ENCODE measurements around the gene MYO1F.

The MYO1F gene

DNA sequence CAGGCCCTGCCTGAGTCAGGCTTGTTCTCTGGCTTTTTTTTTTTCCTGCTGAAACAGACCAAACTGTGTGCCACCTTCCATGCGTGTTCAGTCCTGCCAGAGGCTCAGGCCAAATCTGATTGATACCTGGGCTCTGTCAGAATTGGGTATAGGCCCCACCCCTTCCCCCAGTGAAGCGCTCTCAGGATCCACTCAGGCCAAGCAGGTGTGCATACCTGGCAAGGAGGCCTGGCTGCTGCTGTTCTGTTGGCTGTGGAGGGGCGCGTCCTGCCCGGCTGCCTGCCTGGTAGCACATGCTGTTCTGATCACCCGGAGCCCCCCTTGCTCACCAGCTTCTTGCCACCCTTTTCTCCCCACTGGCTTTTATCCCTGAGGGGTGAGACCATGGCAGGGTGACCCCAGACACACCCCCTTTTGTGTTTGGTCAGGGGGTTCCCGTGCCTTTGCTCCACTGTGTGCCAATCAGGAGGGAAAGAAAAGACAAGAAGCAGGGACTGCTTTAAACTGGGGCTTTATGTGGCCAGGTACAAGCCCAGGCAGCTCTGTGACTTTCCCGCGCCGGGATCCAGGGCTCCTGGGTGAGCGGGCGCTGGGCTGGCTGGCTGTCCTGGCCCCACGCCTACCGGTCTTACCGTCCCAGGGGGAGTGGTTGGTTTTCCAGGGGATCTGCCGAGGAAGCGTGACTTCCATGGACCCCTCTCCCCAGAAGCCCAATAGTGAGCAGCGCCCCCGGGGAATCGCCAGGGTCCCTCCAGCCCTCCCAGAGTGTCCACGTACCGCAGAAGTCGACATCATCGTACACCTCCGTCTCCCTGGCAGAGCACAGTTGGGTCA, 87.5 kb downstream of the MYO1F start:
- DNase-seq, result no peak

DNA sequence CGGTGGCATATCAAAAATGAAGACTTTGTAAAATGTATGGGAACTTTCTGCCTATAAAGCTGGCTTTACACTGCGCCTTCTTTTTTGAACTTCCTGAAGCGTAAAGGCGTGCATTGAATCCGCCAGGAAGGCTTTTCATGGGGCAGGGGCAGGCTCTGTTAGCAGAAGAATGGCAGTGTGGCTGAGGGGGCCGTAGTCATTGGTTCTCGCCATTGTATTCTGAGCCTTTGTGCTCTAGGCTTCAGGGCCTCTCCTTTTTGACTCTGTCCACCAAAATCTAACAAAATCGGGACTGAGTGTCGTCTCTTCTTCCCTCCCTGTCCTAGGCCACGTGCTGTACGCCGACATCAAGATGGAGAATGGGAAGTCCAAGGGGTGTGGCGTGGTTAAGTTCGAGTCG, 88.9 kb downstream of the MYO1F start:
- no peak for DNase-seq

DNA sequence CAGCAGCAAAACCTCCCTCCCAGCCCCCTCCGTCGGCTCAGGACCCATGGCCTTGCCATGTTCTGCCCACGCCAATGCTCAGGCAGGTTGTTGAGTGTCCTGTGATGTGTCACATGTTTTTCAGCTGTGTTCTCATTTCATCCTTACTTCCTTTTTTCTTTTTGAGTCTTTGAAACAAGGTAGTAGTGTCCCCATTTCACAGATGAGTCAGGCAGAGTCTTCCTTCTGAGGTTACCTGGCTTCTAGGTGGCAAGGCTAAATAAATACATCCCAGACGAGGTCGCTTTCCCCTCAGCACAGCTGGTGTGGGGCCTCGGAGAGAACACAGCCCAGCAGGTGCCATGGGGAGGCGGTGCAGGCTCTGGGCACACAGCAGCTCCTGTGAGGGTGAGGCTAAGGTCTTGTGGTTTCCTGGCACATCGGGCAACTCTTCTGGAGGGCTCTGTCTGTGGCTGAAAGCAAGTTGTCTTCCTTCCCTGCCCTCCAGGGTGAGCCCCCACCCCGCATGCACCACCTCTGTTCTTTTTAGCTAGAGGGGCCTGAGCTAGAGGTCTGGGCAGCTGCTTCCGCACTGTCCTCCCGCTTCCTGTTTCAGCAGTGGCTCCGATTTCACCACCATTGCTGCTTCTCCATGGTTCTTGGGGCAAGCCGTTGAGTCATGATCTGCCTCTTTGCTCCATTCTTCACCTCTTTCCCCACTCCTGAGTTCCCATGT, 89.9 kb downstream of the MYO1F start:
- peak; percentile 64 for DNase-seq

DNA sequence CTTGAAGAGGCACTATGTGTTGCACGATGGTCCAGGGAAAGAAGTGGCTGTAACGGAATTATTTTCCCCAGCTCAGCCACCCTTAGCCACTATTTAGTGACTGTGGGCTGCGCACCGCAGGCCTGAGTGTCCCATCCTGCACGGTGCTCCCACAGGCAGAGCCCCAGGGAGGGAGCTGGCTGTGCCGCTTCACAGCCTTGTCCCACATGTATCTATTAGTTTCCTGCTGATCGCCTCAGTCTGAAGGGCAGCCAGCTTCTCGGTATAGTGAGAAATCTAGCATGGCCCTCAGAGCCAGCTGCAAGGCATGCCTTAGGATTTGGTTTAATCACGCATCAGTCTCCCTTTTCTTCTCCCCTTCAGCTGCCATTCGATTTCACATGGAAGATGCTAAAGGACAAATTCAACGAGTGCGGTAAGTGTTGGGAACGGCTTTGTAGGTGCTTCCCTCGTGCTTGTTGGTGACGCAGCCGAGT, 90.5 kb downstream of the MYO1F start:
- no peak for DNase-seq

DNA sequence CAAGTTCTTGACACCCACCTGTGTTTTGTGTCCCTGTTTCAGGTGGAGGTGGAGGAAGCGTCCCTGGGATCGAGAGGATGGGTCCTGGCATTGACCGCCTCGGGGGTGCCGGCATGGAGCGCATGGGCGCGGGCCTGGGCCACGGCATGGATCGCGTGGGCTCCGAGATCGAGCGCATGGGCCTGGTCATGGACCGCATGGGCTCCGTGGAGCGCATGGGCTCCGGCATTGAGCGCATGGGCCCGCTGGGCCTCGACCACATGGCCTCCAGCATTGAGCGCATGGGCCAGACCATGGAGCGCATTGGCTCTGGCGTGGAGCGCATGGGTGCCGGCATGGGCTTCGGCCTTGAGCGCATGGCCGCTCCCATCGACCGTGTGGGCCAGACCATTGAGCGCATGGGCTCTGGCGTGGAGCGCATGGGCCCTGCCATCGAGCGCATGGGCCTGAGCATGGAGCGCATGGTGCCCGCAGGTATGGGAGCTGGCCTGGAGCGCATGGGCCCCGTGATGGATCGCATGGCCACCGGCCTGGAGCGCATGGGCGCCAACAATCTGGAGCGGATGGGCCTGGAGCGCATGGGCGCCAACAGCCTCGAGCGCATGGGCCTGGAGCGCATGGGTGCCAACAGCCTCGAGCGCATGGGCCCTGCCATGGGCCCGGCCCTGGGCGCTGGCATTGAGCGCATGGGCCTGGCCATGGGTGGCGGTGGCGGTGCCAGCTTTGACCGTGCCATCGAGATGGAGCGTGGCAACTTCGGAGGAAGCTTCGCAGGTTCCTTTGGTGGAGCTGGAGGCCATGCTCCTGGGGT, 91.5 kb downstream of the MYO1F start:
- no peak for DNase-seq

DNA sequence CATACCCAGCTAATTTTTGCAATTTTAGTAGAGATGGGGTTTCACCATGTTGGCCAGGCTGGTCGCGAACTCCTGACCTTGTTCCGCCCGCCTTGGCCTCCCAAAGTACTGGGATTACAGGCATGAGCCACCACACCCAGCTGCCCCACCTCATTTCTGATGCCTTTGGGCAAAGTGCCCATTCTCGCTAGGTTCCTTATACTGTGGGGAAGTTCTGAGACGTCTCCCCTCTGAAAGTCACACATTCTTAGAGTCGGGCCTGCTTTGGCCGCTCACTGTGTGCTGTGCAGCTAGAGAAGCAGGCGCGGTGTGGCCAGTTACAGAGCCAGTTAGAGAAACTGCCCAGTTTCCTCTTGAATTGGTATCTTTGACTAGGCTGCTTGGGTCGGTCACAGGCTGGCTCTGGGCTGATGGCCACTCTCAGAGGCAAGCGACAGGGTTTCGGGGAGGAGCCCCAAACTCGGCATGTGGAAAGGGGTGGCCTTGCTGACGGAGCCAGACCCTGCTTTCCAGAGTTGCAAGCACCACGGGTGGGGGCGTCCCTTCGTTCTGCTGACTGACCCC, 92.8 kb downstream of the MYO1F start:
- DNase-seq, result no peak

DNA sequence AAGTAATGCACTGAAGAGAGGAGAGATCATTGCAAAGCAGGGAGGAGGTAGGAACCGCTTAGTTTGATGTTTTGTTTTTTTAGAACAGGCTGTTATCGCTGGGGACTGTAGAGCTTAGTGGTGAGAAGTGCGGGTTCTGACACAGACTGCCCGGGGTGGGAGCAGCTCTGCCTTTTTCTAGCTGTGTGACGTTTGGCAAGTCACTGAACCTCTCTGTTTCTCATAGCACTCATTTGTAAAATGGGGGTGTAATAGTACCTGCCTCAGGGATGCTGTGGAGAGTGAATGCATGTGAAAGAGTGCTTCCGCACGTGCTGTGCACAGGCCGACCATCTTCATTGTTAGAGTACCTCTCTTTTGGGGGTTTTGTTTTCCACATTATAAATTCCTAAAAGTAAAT, 94.1 kb downstream of the MYO1F start:
- no peak for DNase-seq

DNA sequence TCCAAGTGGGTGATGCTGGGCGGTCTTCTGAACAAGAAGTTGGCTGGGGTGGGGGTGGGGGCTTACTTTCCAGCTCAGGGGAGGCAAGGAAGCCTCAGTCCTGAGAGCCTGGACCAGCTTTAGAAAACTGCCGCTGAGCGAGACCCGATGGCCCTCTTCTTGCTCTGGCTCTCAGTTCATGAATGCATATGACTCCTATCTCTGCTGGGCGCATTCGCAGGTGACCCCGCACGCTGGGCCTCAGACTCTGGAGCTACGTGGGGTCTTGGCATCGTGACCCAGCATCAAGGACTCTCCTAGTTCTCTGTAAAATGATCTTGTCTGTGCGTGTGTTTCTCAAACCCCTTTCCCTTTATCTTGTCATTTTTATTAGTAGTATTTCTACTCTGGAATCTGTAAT, 94.5 kb downstream of the MYO1F start:
- DNase-seq, result no peak

DNA sequence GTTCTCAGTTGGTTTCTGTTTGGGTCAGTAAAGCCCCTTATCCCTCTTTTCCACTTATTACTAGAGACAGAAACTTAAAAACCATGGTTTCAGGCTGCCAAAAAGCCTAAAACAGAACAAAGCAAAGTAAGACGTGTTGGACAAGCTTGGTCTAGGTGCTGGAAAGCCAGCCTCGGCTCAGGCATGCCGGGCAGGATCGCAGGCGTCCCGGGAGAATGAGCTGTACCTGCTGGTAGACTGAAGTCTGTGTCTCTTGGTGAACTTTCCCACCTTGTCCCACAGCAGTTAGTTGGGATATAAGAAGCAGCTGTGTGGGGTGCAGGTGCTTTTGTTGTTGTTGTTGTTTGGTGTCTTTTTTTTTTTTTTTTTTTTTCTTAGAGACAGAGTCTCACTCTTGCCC, 95.6 kb downstream of the MYO1F start:
- DNase-seq, result no peak

DNA sequence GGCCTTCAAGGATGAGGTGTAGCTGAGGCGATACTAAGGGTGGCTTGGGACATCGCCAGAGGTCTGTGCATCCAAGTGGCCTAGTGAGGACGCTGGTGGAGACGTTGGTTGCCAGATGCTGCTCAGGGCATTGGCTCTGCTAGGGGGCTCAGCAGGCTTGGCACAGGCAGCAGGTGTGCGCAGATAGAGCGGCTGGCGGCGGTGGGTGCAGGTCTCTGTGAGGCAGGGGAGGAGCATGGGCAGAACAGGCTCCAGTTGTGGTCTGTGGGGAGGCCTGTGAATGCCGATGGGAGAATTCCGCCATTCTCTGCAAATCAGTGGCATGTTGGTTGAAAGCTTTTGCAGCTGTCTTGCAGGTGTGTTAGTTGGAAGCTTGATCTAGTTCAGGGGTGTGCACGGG, 96.0 kb downstream of the MYO1F start:
- no peak for DNase-seq

DNA sequence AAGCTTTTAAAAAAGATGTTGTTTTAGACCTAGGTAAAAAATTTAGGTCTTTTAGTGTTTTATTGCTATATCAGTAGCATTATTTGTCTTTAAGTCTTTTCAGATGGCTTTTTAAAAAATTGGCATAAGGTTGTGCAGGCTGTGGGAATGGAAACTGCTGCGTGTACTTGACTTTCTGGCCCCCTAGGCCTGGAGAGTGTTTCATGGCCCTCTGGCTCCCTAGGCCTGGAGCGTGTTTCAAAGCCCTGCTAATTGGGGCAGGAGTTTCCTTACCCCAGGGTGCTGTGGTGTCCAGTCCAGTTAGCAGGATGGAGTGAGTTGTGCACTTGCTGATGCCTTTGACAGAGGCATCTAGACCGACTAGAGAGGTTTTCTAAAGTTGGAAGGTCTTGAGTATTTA, 98.6 kb downstream of the MYO1F start:
- no peak for DNase-seq

DNA sequence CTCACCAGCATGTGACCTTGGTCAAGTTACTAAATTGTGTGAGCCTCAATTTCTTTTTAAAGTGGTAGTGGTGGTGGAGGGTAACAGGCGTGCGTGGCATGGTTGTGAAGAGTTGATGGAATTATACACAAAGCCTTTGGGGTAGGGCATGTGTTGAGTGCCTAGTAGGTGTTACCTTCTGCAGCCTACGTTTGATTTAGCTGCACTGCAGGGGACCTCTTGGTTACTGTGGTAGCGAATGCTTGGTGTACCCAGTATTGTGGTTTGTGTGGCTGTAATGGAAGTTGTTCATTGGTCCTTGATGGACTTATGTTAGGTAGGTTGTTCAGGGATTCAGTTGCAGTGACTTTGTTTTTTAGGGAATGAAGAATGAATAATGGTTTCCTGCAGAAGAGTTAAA, 99.4 kb downstream of the MYO1F start:
- DNase-seq, result no peak

DNA sequence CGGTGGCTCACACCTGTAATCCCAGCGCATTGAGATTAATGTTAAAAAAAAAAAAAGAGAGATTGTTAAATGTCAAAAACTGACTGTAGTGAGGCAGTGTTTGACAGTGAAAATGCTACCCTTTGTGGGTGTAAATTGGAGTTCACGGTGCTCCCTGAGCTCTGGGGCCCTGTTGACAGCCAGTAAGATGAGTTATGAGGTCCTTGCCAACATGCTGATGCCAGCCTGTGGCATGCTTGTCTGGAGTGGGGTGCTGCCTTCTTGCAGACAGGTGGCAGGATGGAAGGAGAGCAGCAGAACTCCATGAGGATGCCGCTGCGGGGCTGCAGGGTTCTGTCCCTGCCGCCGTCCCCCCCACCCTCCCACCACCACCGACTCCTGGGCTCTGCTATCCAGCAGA, 100.7 kb downstream of the MYO1F start:
- DNase-seq, result no peak

DNA sequence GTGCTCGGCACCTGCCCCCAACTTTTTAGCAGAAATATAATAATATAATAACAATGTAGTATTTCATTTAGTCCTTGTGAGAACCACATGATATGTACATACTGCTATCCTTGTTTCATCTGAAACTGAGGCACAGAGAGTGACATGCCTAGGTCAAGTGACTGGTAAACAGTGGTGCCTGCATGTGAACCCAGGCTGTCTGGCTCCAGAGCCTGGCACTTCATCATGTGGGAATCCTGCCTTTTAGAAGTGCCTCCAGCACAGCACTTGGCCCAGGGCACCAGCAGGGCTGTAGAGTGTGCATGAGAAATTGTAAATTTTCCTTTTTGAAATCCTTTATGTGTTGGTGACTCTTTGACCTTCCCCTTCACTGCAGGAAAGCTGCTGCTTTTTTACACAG, 102.2 kb downstream of the MYO1F start:
- DNase-seq, result no peak

DNA sequence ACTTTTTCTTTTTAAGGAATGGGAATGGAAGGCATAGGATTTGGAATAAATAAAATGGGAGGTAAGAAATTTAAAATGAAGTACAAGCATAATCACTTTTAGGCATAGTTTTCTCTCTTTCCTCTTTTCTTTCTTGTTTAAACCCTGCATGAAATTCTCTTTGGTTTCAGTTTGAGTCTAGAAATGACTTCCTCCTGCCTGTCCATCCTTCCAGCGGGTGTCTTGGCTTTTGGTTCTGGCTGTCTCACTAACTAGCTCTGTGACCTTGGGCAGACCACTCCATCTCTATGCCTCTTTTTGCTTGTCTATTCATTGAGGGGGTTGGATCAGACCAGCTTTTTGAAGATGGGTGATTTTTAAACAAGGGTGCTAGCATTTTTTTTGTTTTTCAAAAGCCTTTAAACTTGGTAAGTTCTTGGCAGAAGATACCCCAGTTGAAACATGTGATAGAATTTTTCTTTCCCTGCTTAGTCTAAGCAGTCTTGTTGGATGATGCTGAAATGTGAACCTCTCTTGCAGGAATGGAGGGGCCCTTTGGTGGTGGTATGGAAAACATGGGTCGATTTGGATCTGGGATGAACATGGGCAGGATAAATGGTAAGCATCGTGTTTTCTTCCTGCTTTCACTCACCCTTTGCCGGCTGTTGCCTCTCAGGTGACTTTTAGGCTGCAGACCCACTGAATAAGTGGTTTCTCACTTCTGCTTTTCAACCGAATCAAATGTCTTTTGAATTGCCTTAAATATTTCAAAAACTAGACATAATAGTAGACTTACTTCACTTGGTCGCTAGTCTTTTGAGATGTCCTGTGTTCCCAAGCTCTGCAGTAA, 103.4 kb downstream of the MYO1F start:
- DNase-seq, result no peak
